Stimulated activated CD4-positive, alpha-beta T cell treated with anti-CD3 and anti-CD28 coated beads, Interleukin-1b, Interleukin-23, amount 100 ng/mL, for 1 hour (primary cell): ENCODE measurements around the gene AUTS2.

ENCODE experiments used
- DNase-seq, 2 donors: peaks; one replicate each; pipeline ENCODE4 v3.0.0-alpha.2; 2020; ENCODE audit warnings: low read depth in 2 of 2

Gene AUTS2

DNA sequence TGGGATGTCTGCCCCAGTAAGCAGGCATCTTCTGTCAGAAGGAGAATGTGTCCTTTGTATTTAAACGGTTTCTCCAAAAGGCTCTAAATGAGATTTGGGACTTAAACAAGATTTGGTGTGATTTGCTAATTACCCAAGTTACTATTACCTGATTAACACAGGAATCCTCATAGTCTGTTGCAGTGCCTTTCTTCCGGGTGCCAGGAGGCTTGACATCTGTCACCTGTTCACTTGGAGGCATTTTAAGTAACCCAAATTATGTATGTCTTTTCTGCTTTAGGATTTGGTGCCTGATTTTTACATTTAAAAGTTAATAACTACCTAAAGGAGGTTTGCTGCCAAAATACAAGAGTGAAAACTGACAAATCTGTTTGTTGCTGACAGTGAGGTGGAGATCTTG is 945.7 kb downstream of the AUTS2 start:
- DNase-seq = no peak

DNA sequence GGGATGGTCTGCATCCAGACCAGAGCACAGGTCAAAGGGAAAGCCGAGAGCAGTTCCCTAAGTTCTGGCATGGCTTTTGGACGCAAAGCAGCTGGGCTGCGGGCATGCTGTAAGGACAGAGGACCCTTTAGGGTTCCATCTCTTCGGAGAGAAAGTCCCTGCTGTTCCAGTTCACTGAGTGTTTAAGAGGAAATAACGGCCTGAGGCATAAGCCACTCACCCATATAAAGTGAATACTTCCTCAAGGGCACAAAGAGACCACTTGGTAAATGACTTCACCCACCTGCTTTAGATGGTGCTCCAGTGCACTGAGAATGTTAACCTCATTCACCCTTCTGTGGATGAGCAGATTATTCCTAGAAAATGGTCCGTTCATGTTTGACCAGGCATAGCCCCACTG is 946.9 kb downstream of the AUTS2 start:
- no peak for DNase-seq

DNA sequence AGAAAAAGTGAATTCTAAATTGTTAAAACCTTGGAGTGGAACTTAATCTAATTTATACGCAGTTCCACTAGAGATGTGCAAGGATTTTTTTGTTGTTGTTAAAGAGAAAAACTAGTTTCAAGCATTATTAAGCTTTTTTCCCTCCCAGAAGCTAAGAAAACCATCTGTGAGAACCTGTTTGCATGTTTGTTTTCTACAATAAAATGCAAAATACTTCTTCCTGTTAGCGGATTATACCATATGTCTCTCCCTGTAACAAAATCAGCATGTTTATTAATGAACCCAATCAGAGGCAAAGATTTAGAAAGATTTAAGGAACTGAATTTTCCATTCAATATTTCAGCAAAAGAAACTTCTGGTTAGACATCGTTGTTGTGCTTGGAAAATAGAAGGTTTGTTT is 953.9 kb downstream of the AUTS2 start:
- DNase-seq = no peak

DNA sequence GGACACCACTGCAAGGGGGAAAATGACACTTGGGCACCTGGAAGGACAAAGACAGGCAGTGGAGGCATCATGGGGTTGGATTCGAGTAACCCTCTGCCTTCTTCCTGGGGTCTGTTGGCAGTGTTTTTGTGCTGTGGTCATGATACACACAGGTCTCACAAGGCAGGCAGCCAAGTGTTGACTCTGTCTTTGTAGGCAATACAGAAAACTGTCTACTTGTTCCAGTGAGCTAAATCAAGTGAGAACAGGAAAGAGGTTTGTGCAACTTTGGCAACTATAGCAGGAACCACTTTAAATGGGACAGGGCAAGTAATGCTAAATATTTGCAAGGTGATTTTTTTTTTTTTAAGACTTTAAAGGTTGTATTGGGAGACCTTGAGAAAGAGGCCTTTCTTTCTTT is 955.1 kb downstream of the AUTS2 start:
- no peak for DNase-seq

DNA sequence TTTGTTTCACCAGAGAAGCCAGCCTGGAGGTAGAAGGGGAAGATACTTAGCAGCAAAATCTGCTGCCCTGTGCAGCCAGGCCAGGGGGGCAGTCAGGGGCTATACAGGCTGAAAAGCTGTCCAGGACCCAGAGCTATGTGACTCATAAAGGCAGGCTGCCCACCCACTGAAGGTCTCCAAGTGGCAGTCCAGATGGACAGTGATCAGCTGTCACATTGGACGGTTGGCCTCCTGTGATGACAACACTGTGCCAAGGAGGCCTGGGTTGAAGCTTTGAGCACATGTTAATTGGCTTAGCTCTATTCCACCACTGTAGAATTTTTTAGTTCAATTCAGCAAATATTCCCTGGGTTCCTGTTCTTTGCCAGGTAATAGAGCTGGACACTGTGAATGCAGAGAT is 956.4 kb downstream of the AUTS2 start:
- DNase-seq = no peak

DNA sequence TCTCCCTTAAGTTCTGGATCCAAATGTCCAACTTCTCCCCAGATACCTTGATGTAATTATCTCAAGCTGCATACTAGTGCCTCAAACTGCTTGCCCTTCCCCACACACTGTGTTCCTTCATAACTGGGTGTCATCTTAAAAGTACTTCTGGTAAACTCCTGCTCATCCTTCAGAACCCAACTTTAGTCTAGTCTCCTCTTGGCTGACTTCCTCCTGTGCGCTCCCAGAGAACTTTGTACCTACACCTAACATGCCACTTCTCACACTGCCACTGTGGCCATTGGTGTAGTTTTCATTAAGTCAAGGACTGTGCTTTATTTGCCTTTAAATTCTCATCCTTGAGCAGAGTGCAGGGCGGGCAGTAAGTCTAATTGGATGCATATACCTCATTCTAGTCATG is 958.5 kb downstream of the AUTS2 start:
- no peak for DNase-seq

DNA sequence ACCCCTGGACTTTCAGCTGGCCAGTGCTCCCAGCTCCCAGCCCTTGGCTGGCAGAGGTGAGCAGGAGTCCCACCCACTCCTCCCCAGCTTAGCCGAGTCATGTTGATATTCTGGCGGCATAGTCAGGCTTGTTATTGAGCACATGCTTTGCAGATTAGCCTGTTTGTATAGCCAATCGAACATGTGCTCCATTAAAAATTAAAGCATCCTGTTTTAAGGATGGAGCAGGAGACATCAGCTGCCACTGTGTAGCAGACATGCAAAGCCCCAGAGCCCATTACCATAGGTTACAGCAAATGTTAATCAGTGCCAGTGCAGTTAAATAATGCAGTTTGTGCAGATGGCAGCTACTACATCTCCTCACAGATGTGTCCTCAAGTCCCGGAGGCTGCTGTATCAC is 959.1 kb downstream of the AUTS2 start:
- no peak for DNase-seq

DNA sequence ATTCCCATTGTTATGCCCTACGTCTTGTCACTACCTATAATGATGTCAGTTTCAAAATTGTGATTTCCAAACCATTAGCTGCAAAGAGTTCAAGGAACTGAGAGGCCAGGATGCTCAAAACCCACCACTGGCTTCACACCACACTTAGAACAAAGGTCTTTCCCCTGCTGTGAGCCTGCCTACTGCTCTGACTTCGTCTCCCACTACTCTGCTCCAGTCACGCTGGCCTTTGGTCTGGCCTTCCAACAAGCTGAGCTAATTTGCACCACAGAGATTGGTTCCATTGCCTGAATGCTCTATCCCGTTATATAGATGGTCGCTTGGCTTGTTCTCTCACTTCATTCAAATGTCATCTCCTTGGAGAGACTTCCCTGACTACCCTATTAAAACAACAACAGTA is 961.5 kb downstream of the AUTS2 start:
- no peak for DNase-seq

DNA sequence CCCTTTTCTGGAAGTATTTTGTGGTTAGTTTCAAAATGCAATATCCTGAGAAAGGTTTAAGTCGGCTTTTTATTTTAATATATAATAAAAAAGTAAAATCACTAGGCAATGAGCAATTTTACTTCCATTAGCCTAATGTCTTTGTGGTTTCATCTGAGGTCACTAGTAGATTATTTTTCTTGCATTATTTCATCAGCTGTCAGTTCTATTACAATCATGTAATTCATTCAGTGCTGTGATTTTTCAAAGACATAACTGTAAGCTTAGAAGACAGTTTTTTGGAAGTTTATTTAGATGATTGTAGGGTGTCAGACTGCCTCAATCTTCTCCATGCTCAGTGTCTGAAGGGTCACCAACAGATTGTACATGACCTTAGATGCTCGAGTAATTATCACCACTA is 965.7 kb downstream of the AUTS2 start:
- no peak for DNase-seq

DNA sequence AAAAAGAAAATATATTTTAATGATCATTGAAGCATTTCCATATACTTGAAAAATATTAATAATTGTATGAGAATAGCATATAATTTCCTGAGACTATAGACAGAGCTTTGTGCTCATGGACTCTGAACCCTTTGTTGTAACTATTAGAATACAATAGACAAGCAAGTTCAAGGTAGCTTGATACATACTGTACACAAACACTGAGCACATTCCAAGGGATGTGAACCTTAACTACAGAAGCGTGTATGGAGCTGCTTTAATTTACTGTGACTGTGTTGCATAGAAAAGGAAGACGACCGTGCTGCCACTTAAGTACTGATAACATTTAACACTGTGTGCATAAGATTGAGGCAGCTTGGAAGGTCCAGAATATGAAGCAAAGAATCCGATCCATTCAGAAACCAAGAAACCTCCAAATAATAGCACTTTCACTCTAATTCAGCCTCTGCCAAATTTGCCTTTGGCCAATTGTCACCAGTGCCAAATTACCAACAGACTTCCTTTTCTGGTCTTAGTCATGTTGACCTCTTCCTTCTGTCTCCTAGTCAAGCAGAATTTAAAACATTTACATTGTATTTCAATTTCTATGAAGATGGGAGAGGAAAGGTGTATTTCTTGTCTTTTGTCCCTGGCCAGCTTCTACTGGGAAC is 967.6 kb downstream of the AUTS2 start:
- DNase-seq = no peak

DNA sequence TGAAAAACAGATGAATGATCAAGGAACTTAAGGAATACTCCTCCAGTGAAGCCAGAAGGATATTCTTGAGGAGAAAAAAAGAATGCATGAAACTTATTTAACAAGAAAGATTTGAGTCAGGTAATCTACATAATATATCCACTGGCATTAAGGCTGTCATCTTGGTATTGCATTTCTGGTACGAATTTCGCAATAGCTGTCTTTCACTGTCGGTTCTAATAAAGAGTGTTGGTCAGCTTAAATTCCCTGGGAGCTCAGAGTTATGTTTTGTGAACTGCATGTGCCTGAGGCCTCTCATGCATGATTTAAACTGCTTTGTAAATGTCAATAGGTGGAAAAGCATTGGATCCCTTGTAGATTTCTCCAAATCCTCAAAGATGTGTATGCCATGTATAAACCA is 968.4 kb downstream of the AUTS2 start:
- no peak for DNase-seq

DNA sequence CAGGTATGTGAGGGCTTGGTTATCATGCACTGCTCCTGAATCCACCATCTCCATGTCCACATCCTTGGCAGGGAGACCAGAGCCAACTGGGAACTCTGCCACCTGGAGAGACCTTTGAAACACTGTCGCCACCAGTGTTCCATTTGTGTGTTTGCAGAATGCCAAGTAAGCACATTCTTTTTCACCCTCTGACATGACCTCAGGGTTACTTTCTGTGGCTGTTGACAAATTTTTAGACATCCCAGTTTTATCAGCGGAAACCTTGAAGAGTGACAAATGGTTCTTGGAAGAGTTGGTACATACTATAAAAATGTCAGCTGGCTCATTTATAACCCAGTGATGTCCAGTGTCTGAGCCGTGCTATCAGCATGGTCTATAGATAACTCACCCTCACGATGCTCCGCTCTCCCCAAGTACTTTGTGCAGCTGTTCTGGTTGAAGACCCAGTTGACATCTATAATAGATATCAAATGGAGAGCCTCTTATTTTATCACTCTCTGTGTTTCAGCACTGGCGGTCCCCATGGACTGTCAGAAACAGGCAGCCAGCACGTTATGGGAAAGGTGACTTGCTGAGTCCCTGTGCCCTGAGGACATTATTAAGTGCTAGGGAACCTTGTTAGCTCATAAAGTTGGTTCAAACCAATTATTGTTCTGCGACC is 970.5 kb downstream of the AUTS2 start:
- no peak for DNase-seq

DNA sequence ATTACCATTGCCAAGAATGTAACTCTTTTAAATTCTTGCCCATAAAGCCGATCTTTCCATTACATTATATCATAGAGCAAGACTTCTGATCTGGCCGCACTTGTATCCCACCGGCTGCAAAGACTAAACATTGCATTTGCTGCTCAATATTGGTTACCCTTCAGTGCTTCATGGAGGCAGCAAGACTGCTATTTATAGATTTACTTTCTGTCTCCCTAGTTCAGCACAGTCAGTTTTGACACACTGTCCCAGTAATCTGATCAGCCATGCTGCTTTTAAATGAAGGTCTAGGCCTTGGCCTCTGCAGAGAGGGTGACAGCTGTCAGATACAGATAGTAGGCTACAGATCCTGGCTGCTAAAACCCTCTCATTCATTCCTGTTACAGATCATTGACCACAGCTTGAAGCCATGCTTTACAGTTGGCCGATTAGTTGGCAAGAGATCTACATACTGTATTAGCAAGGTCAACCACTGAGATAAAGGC is 971.1 kb downstream of the AUTS2 start:
- DNase-seq = no peak

DNA sequence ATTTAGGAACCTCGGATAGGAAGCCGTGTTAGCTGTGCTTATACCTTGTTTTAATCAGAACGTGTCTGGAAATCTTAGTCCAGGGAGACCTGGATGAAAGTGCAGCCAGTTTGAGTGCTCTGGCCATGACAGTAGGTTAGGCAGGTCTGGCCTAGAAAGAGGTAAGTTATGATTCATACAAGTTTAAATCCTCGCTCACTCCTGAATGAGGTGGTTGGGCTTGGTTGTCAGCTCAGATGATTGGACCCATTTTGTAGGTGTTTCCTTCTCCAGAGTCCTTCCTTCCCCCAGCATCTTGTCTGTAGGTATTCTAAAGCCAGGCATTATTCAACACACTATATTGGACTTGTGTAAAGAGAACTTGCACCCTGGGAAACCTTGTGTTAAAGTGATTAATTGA is 971.8 kb downstream of the AUTS2 start:
- DNase-seq = no peak

DNA sequence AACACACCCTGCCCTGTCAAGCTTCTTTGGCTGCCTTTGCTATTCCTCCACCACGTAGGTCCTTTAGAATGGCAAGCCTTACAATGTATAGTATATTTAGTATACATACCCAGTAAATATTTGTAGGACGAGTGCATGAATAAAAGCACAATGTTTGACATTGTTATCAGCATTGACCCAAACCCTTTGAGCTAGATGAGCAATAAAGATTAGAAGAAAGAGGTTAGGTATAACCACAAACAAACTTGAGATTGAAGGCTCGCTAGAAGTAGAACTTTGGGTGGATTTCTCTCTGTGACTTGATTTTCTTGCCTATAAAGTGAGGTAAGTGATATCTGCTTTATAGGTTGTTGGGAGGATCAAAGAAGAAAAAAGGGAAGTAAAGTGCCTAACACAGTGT is 972.7 kb downstream of the AUTS2 start:
- no peak for DNase-seq

DNA sequence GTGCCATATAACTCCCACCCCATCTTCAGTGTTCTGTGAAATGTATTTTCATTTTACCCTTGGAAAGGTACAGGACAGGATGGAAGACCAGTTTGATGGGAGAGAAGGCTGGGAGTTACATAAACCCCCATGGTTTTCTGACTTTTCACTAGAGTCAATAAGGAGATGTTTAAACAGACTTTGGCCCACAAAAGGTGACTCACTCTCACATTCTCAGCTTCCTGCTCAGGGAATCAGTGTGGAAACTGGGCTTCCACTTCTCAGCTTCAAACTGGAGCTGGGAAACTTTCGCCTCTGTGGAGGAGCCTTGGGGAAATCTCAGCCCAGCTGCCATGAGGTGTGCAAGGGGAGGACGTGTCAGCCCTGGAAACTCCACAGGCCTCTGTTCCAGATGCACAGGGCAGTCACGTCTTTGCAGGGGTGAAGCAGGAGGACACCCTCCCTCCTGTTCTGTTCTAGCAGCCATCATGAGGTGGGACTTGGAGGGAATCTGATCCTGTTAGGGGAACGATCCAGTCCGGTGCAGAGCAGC is 973.2 kb downstream of the AUTS2 start:
- no peak for DNase-seq

DNA sequence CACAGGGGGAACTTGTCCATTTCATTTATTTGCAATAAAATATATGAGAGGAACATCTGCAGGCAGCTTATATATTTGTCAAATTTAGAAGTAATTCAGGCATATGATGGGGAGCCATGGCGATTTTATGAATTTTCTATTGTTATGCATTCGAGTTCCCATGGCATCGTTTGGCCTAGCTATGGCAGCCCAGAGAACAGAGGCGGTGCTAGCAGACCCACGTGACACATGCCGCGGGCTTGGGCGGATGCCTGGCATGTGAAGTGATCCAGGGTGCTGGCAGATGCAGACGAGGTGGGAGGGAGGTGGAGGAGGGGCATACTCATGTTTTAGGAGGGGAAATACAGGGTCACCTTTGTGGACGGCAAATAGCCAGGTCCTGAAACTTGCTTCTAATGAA is 973.7 kb downstream of the AUTS2 start:
- no peak for DNase-seq

DNA sequence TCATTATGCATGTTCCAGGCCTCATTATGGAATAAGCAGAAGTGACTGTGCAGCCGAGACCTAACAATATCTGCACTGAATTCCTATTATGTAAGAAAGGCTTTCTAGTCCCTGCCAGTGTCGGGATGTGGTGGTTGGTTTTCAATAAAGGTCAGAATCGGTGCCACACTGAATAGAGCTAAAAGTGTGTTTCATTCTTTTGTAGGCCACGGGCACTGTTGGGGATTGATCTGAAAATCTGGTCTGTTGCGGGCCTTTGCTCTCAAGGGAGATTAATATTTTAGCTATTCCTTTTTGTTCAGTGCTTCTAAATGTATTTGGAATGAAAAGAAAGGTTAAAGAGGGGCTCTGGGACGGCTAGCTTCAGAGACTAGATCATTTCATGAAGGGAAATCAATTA is 974.3 kb downstream of the AUTS2 start:
- DNase-seq = no peak

DNA sequence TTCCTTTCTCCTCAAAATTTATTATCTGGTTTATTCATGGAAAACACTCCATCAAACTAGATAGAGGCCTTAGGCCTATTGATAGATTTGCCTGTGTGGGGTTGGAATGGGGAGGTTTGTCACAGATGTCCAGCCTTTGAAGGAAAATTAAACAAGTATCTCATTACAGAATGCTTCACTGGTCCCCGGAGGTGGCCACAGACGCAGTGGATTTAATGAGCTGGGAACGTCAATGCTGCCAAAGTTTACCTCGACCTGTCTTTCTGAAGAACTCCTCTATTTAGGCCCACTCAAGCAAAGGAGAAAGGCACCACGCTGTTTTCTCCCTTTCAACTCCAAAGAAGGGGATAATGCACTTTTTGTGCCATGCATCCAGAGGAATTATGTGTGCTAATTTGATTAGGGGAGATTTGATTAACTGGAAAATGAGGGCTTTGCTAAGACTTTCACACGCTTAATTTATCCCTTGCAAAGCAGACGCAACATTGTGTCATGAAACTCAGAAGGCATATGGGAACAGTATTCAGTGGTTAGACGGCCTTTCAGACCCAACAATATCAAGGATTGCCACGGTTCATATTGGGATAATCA is 974.9 kb downstream of the AUTS2 start:
- DNase-seq = no peak

DNA sequence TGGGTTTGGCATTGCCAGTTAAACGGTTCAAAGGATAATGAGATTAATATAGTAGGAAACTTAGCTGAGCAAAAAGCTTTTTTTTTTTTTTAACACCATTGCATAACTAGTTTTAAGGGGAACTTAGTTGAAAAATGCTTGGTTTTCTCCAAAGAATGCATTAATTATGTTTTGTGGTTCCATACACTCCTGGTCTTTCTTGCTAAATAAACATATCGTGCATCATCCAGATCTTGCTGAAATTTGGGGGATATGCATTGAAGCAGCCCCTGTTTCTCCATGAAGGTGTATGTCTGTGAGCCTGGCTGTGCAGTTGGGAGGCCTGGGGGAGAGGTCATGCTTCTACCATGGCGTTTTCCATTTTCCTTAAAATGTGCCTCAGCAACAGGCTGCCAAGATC is 975.4 kb downstream of the AUTS2 start:
- no peak for DNase-seq

DNA sequence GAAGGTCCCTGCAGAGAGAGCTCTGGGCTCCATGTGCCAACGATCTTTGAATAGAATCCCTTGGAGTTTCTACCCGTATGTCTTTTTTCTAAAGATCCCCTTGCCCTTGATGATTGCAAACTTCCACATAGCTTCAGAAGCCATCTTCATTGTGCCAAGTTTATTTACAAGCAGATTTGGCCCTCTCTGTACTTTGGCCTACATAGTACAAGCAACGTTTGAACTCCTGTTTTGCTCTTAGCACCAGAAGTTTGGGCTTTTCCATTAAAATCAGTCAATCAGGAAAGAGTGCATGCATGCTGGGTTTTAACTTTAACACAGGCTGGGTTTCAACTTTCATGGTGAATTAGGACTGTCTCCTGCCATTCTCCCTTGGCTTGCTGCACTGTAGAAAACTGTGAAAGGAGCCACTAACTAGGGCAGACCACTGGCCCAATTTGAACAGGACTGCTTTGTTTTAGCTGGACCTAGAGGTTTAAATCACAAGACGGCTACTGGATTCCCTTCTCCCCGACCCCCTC is 976.1 kb downstream of the AUTS2 start:
- no peak for DNase-seq

DNA sequence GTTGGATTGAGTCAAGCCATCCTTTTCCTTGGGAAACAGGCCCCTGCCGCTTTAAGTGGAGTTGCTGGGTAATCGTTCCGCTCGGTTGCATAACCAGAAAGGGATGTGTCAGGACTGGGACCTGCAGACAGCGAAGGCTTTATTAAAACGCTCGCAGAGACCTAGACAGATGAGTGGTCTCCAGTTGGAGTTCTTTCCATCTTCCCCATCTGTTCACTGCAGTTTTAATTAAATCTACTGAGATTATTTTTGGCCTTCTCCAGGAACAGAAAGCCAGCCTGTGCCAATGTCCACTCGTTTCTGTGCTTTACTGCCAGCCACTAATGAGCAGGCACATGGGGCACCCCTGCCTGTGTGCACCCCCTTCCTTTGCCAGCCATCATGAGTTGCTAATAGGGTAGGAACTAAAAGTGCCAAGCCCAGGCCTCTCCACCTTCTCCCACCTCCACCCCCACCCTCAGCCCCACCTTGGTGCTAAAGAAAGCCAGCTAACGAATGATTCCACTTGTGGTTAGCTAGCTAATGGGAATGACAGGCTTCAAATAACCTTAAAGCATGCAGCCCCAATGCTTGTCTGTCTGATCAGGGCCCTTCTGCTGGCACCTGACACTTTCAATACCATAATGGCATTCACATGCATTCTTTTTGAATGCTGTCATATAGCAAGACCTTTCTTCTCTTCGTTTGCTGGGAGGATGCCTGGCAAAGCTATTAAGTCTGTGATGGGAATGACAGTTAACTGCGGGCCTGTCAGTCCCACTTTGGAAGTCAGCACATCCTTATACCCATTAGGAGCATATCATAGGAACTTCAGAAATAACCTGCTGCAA is 976.9 kb downstream of the AUTS2 start:
- DNase-seq = no peak
